ENCODE measurements around the gene STIM1.

DNA sequence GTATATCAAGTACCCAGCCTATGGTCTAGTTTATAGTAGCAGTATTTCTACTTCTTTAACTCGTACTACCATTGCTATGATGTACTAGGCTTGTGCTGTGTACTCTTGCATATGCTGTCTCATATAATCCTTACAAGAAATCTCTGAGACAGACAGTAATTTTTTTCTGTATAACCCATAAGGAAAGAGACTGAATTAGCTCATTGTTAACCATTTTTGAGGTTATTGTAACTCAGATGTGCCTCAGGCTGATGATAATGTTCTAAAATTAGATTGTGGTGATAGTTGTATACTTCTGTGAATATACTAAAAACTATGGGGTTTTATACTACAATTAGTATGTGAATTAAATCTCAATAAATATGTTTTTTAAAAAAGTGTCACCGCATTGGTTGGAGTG is 127.0 kb downstream of the STIM1 start:
- no peak for TF ChIP-seq POLR2A (IDR thresholded peaks at IDR 0.05; ENCODE audit: low read depth, low read length)
- TF ChIP-seq POLR2AphosphoS5 (IDR thresholded peaks at IDR 0.05; ENCODE audit: low read depth, low read length) = no peak
- no peak for TF ChIP-seq TAF1 (IDR thresholded peaks at IDR 0.05; ENCODE audit: borderline replicate concordance, low read depth, low read length)

Data from GM12892 (cell line).